ENCODE results near the gene RAB35. TPM values are rescaled to one million over a fixed set of nuclear protein-coding genes. Genes with fewer than 3 reads are reported as not detected.

Gene RAB35
- polyA plus RNA-seq, 1 of the 3 experiments (the other 2 are of a cell fraction) = 41.8 TPM

GRCh38 chr12:120090206-120090605, 26.3 kb downstream of the RAB35 start:
- POLR2A ChIA-PET = no interaction called here
- H3K9me2 ChIP-seq = no peaks in the 10 kb centered on the region
- H3K36me3 ChIP-seq (replicated peaks in 1 of 2; ENCODE audit: control insufficient read depth in 1 of 2, insufficient read depth in 2 of 2, low read length in 1 of 2) = peaks cover 0 to 13% of the 10 kb centered on the region in 2 experiments
- CTCF ChIA-PET = interaction anchor here (2.8 kb wide), 1 partner anchor 11 kb away, joined by 10 read pairs; no protein-coding TSS in a partner anchor
- TF ChIP-seq JUND (IDR thresholded peaks at IDR 0.05) = no peak
- no peak for TF ChIP-seq FOXJ3 (CRISPR knock-in tag; IDR thresholded peaks at IDR 0.05)
- TF ChIP-seq RCOR1 (IDR thresholded peaks at IDR 0.05; ENCODE audit: low read length) = no peak
- TF ChIP-seq GATA2 (CRISPR knock-in tag; IDR thresholded peaks at IDR 0.05) = no peak
- H3K4me2 ChIP-seq = no peak overlapping the region
- H3K4me1 ChIP-seq (ENCODE audit: control insufficient read depth in 1 of 2, insufficient read depth in 2 of 2, low read depth in 1 of 2, low read length in 1 of 2) = peaks cover 0 to 45% of the 10 kb centered on the region in 2 experiments; a peak in 1 of 4 replicates
- H3K79me2 ChIP-seq (ENCODE audit: insufficient read depth) = no peaks in the 10 kb centered on the region
- no peak overlapping the region for H3K4me3 ChIP-seq (ENCODE audit: low read depth in 2 of 2, low read length in 1 of 2)
- 100% methylated on average over 2 of the region's 3 CpGs for WGBS (ENCODE audit: low lambda C conversion rate)
- H2AFZ ChIP-seq (ENCODE audit: low read depth) = no peak overlapping the region
- DNase-seq = no peak
- no peaks in the 10 kb centered on the region for H3K27me3 ChIP-seq (ENCODE audit: insufficient read depth)
- no peak overlapping the region for H3K9ac ChIP-seq
- no peaks in the 10 kb centered on the region for H3K9me3 ChIP-seq
- H4K20me1 ChIP-seq (ENCODE audit: insufficient read depth) = 0 out of 2 replicates have a peak, but pooled peaks cover 3% of the 10 kb centered on the region
- peaks cover 7% of the 10 kb centered on the region for H3F3A ChIP-seq (replicated peaks; ENCODE audit: insufficient read depth)
- no peak overlapping the region for H3K27ac ChIP-seq (ENCODE audit: low read depth in 2 of 2, low read length in 1 of 2)

- H3K27me3 ChIP-seq (ENCODE audit: insufficient read depth) = no peaks in the 10 kb centered on the region
- peaks cover 0 to 12% of the 10 kb centered on the region in 2 experiments for H3K36me3 ChIP-seq (replicated peaks in 1 of 2; ENCODE audit: control insufficient read depth in 1 of 2, insufficient read depth in 2 of 2, low read length in 1 of 2)
- H3K79me2 ChIP-seq (ENCODE audit: insufficient read depth) = no peaks in the 10 kb centered on the region
- no peak overlapping the region for H3K9ac ChIP-seq
- no peaks in the 10 kb centered on the region for H3K9me3 ChIP-seq
- peaks cover 0 to 41% of the 10 kb centered on the region in 2 experiments; a peak in 1 of 4 replicates for H3K4me1 ChIP-seq (ENCODE audit: control insufficient read depth in 1 of 2, insufficient read depth in 2 of 2, low read depth in 1 of 2, low read length in 1 of 2)
- H3K4me3 ChIP-seq (ENCODE audit: low read depth in 2 of 2, low read length in 1 of 2) = no peak overlapping the region
- H3F3A ChIP-seq (replicated peaks; ENCODE audit: insufficient read depth) = peaks cover 7% of the 10 kb centered on the region
- no peak overlapping the region for H2AFZ ChIP-seq (ENCODE audit: low read depth)
- H3K4me2 ChIP-seq = no peak overlapping the region
- POLR2A ChIA-PET = interaction anchor here (1.4 kb wide), 1 partner anchor 112 kb away, joined by 4 read pairs; the partner anchor contains the start of gene RPLP0
- H3K27ac ChIP-seq (ENCODE audit: low read depth in 2 of 2, low read length in 1 of 2) = no peak overlapping the region
- CTCF ChIA-PET = interaction anchor here (2.8 kb wide), 1 partner anchor 11 kb away, joined by 10 read pairs; no protein-coding TSS in a partner anchor
- H3K9me2 ChIP-seq = no peaks in the 10 kb centered on the region
- DNase-seq = no peak
- 0 out of 2 replicates have a peak, but pooled peaks cover 3% of the 10 kb centered on the region for H4K20me1 ChIP-seq (ENCODE audit: insufficient read depth)
- 93% methylated on average over 2 of the region's 2 CpGs for WGBS (ENCODE audit: low lambda C conversion rate)
- no peak for TF ChIP-seq TCF12 (IDR thresholded peaks at IDR 0.05)
- TF ChIP-seq, protein P1, sequence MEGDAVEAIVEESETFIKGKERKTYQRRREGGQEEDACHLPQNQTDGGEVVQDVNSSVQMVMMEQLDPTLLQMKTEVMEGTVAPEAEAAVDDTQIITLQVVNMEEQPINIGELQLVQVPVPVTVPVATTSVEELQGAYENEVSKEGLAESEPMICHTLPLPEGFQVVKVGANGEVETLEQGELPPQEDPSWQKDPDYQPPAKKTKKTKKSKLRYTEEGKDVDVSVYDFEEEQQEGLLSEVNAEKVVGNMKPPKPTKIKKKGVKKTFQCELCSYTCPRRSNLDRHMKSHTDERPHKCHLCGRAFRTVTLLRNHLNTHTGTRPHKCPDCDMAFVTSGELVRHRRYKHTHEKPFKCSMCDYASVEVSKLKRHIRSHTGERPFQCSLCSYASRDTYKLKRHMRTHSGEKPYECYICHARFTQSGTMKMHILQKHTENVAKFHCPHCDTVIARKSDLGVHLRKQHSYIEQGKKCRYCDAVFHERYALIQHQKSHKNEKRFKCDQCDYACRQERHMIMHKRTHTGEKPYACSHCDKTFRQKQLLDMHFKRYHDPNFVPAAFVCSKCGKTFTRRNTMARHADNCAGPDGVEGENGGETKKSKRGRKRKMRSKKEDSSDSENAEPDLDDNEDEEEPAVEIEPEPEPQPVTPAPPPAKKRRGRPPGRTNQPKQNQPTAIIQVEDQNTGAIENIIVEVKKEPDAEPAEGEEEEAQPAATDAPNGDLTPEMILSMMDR (IDR thresholded peaks at IDR 0.05) = no peak
- TF ChIP-seq TAF1 (IDR thresholded peaks at IDR 0.05; ENCODE audit: borderline replicate concordance, low read depth, low read length) = no peak
- no peak for TF ChIP-seq MEF2A (IDR thresholded peaks at IDR 0.05; ENCODE audit: borderline replicate concordance, low read depth)
- no peak for TF ChIP-seq IRF3 (IDR thresholded peaks at IDR 0.05; ENCODE audit: low read depth, low read length)
- TF ChIP-seq MXI1 (IDR thresholded peaks at IDR 0.05; ENCODE audit: low read depth, low read length) = no peak
- no peak for TF ChIP-seq GATA2 (CRISPR knock-in tag; IDR thresholded peaks at IDR 0.05)
- no peak for TF ChIP-seq EZH2phosphoT487 (IDR thresholded peaks at IDR 0.05; ENCODE audit: borderline replicate concordance, low read depth)
- TF ChIP-seq, protein P2, sequence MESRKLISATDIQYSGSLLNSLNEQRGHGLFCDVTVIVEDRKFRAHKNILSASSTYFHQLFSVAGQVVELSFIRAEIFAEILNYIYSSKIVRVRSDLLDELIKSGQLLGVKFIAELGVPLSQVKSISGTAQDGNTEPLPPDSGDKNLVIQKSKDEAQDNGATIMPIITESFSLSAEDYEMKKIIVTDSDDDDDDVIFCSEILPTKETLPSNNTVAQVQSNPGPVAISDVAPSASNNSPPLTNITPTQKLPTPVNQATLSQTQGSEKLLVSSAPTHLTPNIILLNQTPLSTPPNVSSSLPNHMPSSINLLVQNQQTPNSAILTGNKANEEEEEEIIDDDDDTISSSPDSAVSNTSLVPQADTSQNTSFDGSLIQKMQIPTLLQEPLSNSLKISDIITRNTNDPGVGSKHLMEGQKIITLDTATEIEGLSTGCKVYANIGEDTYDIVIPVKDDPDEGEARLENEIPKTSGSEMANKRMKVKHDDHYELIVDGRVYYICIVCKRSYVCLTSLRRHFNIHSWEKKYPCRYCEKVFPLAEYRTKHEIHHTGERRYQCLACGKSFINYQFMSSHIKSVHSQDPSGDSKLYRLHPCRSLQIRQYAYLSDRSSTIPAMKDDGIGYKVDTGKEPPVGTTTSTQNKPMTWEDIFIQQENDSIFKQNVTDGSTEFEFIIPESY (IDR thresholded peaks at IDR 0.05; ENCODE audit: borderline replicate concordance, low read depth) = no peak
- TF ChIP-seq NRF1 (IDR thresholded peaks at IDR 0.05; ENCODE audit: low read depth, low read length) = no peak
- TF ChIP-seq SIN3A (IDR thresholded peaks at IDR 0.05; ENCODE audit: borderline replicate concordance, low read depth, low read length) = no peak
- TF ChIP-seq NFIC (IDR thresholded peaks at IDR 0.05; ENCODE audit: borderline replicate concordance) = no peak
- TF ChIP-seq FOSL2 (IDR thresholded peaks at IDR 0.05; ENCODE audit: borderline replicate concordance, low read depth) = no peak
- TF ChIP-seq, protein P3, sequence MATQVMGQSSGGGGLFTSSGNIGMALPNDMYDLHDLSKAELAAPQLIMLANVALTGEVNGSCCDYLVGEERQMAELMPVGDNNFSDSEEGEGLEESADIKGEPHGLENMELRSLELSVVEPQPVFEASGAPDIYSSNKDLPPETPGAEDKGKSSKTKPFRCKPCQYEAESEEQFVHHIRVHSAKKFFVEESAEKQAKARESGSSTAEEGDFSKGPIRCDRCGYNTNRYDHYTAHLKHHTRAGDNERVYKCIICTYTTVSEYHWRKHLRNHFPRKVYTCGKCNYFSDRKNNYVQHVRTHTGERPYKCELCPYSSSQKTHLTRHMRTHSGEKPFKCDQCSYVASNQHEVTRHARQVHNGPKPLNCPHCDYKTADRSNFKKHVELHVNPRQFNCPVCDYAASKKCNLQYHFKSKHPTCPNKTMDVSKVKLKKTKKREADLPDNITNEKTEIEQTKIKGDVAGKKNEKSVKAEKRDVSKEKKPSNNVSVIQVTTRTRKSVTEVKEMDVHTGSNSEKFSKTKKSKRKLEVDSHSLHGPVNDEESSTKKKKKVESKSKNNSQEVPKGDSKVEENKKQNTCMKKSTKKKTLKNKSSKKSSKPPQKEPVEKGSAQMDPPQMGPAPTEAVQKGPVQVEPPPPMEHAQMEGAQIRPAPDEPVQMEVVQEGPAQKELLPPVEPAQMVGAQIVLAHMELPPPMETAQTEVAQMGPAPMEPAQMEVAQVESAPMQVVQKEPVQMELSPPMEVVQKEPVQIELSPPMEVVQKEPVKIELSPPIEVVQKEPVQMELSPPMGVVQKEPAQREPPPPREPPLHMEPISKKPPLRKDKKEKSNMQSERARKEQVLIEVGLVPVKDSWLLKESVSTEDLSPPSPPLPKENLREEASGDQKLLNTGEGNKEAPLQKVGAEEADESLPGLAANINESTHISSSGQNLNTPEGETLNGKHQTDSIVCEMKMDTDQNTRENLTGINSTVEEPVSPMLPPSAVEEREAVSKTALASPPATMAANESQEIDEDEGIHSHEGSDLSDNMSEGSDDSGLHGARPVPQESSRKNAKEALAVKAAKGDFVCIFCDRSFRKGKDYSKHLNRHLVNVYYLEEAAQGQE (IDR thresholded peaks at IDR 0.05; ENCODE audit: low read depth, low read length) = no peak
- no peak for TF ChIP-seq RCOR1 (IDR thresholded peaks at IDR 0.05; ENCODE audit: low read length)
- TF ChIP-seq GABPA (IDR thresholded peaks at IDR 0.05; ENCODE audit: low read depth) = no peak
- no peak for TF ChIP-seq SMC3 (IDR thresholded peaks at IDR 0.05; ENCODE audit: low read depth, low read length)
- TF ChIP-seq FOXM1 (IDR thresholded peaks at IDR 0.05; ENCODE audit: low read depth) = no peak
Observed at GRCh38 chr12:120089796-120090195, 26.8 kb downstream of the RAB35 start.

Measured in SK-N-SH (cell line).